Measurements from ENCODE around the gene TEDC2.

GRCh38 chr16:2427526-2427925 lies 32.4 kb upstream of the TEDC2 start:
- no peak for TF ChIP-seq CTCF (IDR thresholded peaks at IDR 0.05)
- no peak for TF ChIP-seq POLR2AphosphoS5 (IDR thresholded peaks at IDR 0.05)
